Sigmoid colon (tissue), 7 donors: ENCODE data around the gene SEC14L6. TPM values are rescaled to one million over a fixed set of nuclear protein-coding genes. Genes with fewer than 3 reads are reported as not detected.
"Not testable (repeated sequence)": the region's sequence is repeated elsewhere in the genome, so short reads cannot be mapped to it uniquely, and the experiment has no call there.

Experiments used
- DNase-seq: peaks from one replicate; pipeline ENCODE4 v3.0.0-alpha.2; 2019
- H3K27ac ChIP-seq, 4 donors: fragments of 200-600 bp; sonication (generic); one replicate each; pipeline ENCODE4 v1.5.1; 2016 to 2019; ENCODE audit warnings: mild to moderate bottlenecking in 1 of 4
- H3K27me3 ChIP-seq, 3 donors: fragments of 200-600 bp; sonication (generic); one replicate each; pipeline ENCODE4 v1.5.1; 2019; ENCODE audit warnings: mild to moderate bottlenecking in 1 of 3
- H3K36me3 ChIP-seq, 4 donors: fragments of 200-600 bp; sonication (generic); one replicate each; pipeline ENCODE4 v1.5.1; 2016 to 2019
- H3K4me1 ChIP-seq, 4 donors: fragments of 200-600 bp; sonication (generic); one replicate each; pipeline ENCODE4 v1.5.1; 2017 to 2019
- H3K4me3 ChIP-seq, 4 donors: fragments of 200-600 bp; sonication (generic); one replicate each; pipeline ENCODE4 v1.5.1; 2017 to 2019; ENCODE audit warnings: mild to moderate bottlenecking in 2 of 4, moderate library complexity in 1 of 4
- H3K9me3 ChIP-seq, 4 donors: fragments of 200-600 bp in 3 of 4; sonication (generic) in 3 of 4; one replicate each; pipeline versions ENCODE4 v1.5.1 to v1.6.1; 2013 to 2019
- CTCF ChIP-seq, 4 experiments: fragments of 450-650 bp in 3 of 4; fragments of 200-600 bp in 1 of 4; IDR thresholded peaks; one replicate each; pipeline ENCODE4 v1.5.1; 2016 to 2019; ENCODE audit warnings: antibody characterized with exemption in 4 of 4, mild to moderate bottlenecking in 3 of 4, moderate library complexity in 2 of 4
- EP300 ChIP-seq, 4 donors: sonication (generic); formaldehyde crosslinking; IDR thresholded peaks; one replicate each; pipeline ENCODE4 v1.6.1; 2017; ENCODE audit warnings: antibody characterized with exemption in 4 of 4
- POLR2A ChIP-seq, 2 donors: fragments of 450-650 bp; IDR thresholded peaks; one replicate each; pipeline ENCODE4 v1.6.1; 2016; ENCODE audit warnings: antibody characterized with exemption in 2 of 2, mild to moderate bottlenecking in 2 of 2, moderate library complexity in 2 of 2
- POLR2AphosphoS5 ChIP-seq, 4 donors: sonication (generic); formaldehyde crosslinking; IDR thresholded peaks; one replicate each; pipeline ENCODE4 v1.6.1; 2017; ENCODE audit warnings: antibody characterized with exemption in 4 of 4
- WGBS, 2 donors: extraction: QIAGEN DNeasy Blood & Tissue Kit; methylation state at CpG; one replicate each; pipeline ENCODE4 v1.1.7; 2013; 5-methylcytosine and 5-hydroxymethylcytosine counted together
- intact Hi-C: fragments of 100-400 bp; cut with DNase I; formaldehyde crosslinking; loops from one replicate; pipeline ENCODE4 v1.15.1; 2023
- polyA plus RNA-seq, 3 donors: library from polyadenylated mRNA; stranded (reverse); fragments of 200-250 nt; gene quantifications; one replicate each; pipeline ENCODE4 v1.2.3, GENCODE V29; 2013
- total RNA-seq, 4 donors: library from RNA; depleted of rRNA; stranded (reverse); fragments of >200 nt; gene quantifications; one replicate each; pipeline ENCODE4 v1.1.0, GENCODE V29; 2016
- donor health status: healthy with polysubstance abuse.
- donor health status: Bipolar disorder and iron deficiency.
- donor health status: healthy.

The SEC14L6 gene
- 1 to 10 TPM in 1 of 4 donors, under 1 TPM in 2, not detected in 1; 0.41 to 4.3 (median 0.83) TPM for total RNA-seq
- polyA plus RNA-seq: under 1 TPM in 1 of 3 donors, not detected in 2; 0.10 TPM

DNA sequence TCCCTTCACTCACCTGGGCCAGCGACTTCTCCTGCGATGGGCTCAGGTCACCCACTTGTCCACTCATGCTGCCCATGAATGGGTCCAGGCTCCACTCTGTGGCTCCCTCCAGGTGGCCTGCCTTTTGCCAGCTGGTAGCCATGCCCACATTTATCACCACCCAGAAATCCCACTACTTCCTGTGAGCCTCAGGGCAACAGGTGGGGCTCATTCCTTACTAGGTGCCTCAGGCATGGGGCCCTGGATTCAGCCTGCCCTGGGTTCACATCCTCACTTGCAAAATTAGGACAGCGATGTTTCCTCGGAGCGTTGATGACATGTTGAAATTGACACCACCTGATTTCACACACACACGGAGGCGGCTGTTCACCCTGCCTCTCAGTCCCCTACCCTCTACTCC is at the start of gene SEC14L6:
TSS of gene SEC14L6 (minus strand) at position 126 of the 400 bp plus-strand sequence. CDS start at position 67, 59 bp downstream.
- no peak within 1 kb of the TSS for H3K4me3 ChIP-seq
- peaks cover 3 to 42% (median 25%) of the 10 kb centered on the region in 3 donors for H3K27me3 ChIP-seq
- intact Hi-C loops: no loop called here
- no peaks in the 10 kb centered on the region for H3K9me3 ChIP-seq
- WGBS, 2 donors: 95 to 97% methylated on average over 7 of the region's 7 CpGs
- no peak for DNase-seq
- peaks cover 0 to 12% (median 10%) of the 10 kb centered on the region in 4 donors for H3K4me1 ChIP-seq
- no peak for TF ChIP-seq POLR2A (IDR thresholded peaks at IDR 0.05)
- TF ChIP-seq EP300 (IDR thresholded peaks at IDR 0.05): no peak
- H3K36me3 ChIP-seq: no peaks in the 10 kb centered on the region
- H3K27ac ChIP-seq: no peak within 1 kb of the TSS

- 51 to 59% methylated on average over 2 of the region's 2 CpGs for WGBS, 2 donors
- no peak overlapping the region for H3K27ac ChIP-seq
- no peak for DNase-seq
- intact Hi-C loops: no loop called here
- H3K4me1 ChIP-seq: peaks cover 0 to 5% (median 4%) of the 10 kb centered on the region in 4 donors
- H3K27me3 ChIP-seq: no peaks in the 10 kb centered on the region
- H3K4me3 ChIP-seq: no peak overlapping the region
- no peaks in the 10 kb centered on the region for H3K9me3 ChIP-seq
- H3K36me3 ChIP-seq: no peaks in the 10 kb centered on the region
- no peak for TF ChIP-seq CTCF (IDR thresholded peaks at IDR 0.05)
- TF ChIP-seq EP300 (IDR thresholded peaks at IDR 0.05): no peak
- TF ChIP-seq POLR2A (IDR thresholded peaks at IDR 0.05): no peak
Measured at GRCh38 chr22:30596199-30596598, 49.7 kb upstream of the SEC14L6 start.

DNA sequence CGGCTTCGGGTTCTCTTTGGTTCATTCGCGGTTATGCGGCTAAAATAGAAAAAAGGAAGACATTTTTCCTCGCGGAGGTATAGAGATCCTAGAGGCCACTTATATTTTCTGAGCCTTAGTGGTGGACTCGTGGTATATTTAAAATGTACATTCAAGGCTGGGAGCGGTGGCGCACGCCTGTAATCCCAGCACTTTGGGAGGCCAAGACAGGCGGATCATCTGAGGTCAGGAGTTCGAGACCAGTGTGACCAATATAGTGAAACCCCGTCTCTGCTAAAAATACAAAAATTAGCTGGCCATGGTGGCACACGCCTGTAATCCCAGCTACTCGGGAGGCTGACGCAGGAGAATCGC is 45.8 kb upstream of the SEC14L6 start:
- Histone ChIP-seq H3K4me1 (peaks cover 0 to 22% (median 19%) of the 10 kb centered on the region in 4 donors), H3K27ac (peak overlapping the region; percentile 72 to 84 (median 76)), H3K4me3 (peak overlapping the region; percentile 59 to 77 (median 74)), H3K36me3 (peaks cover 11 to 23% (median 20%) of the 10 kb centered on the region in 4 donors)
- intact Hi-C loops, H3K9me3 ChIP-seq, DNase-seq, H3K27me3 ChIP-seq: not testable (repeated sequence)
- 24 to 33% methylated on average over 18 of the region's 18 CpGs for WGBS, 2 donors

GRCh38 chr22:30591588-30592359 is 45.2 kb upstream of the SEC14L6 start, which contains the start of gene PES1:
Gene PES1 (minus strand): TSS chr22:30591910. CDS start chr22:30591833, 77 bp downstream.
- H3K4me3 ChIP-seq: peak within 1 kb of the TSS; percentile 59 to 77 (median 74)
- H3K36me3 ChIP-seq: peaks cover 17 to 28% (median 25%) of the 10 kb centered on the region in 4 donors
- intact Hi-C loops: no loop called here
- 0% methylated on average over 49 of the region's 49 CpGs for WGBS, 2 donors
- H3K4me1 ChIP-seq: peaks cover 0 to 22% (median 19%) of the 10 kb centered on the region in 4 donors
- no peaks in the 10 kb centered on the region for H3K27me3 ChIP-seq
- H3K27ac ChIP-seq: peak within 1 kb of the TSS; percentile 72 to 84 (median 76)
- peak; percentile 98 for DNase-seq
- H3K9me3 ChIP-seq: no peaks in the 10 kb centered on the region
- TF ChIP-seq POLR2A (IDR thresholded peaks at IDR 0.05) (no peak), POLR2AphosphoS5 (IDR thresholded peaks at IDR 0.05) (peak; percentile 45 to 84 (median 74)), EP300 (IDR thresholded peaks at IDR 0.05) (peak in 1 of 4 donors; percentile 55), CTCF (IDR thresholded peaks at IDR 0.05) (no peak)

- no peaks in the 10 kb centered on the region for H3K9me3 ChIP-seq
- H3K27ac ChIP-seq: peak overlapping the region; percentile 72 to 84 (median 76)
- peaks cover 0 to 22% (median 19%) of the 10 kb centered on the region in 4 donors for H3K4me1 ChIP-seq
- TF ChIP-seq CTCF (IDR thresholded peaks at IDR 0.05) (no peak), POLR2AphosphoS5 (IDR thresholded peaks at IDR 0.05) (no peak)
- intact Hi-C loops: no loop called here
- DNase-seq: no peak
- H3K27me3 ChIP-seq: no peaks in the 10 kb centered on the region
- 4 to 6% methylated on average over 14 of the region's 14 CpGs for WGBS, 2 donors
- H3K36me3 ChIP-seq: peaks cover 23 to 34% (median 31%) of the 10 kb centered on the region in 4 donors
- H3K4me3 ChIP-seq: peak overlapping the region; percentile 59 to 77 (median 74)
Measured at GRCh38 chr22:30591191-30591587, 44.6 kb upstream of the SEC14L6 start.
